ENCODE results near the gene JUNB. TPM values are rescaled to one million over a fixed set of nuclear protein-coding genes. Genes with fewer than 3 reads are reported as not detected.

The JUNB gene
- total RNA-seq, 1 experiment from 2014 or later: 194 TPM

GRCh38 chr19:12786141-12786870 lies 5.0 kb upstream of the JUNB start:
- peak overlapping the region; percentile 89 for H3K27ac ChIP-seq (ENCODE audit: low read depth, low read length)
- H3K9ac ChIP-seq (ENCODE audit: low read length): peak overlapping the region; percentile 54
- H3K4me2 ChIP-seq (ENCODE audit: low read length): peak overlapping the region; percentile 61
- ATAC-seq (no peak), DNase-seq (ENCODE audit: low read depth, low spot score) (no peak)
- H3K4me3 ChIP-seq (replicated peaks in 1 of 2; ENCODE audit: low read depth in 1 of 2, low read length in 2 of 2): no peak overlapping the region
- CTCF ChIA-PET: interaction anchor here (1.4 to 7.4 kb wide), 2 partner anchors 10 kb away, joined by 3 to 88 read pairs; partner anchors contain the start of gene HOOK2
- no peaks in the 10 kb centered on the region for H3K36me3 ChIP-seq (ENCODE audit: control insufficient read depth in 1 of 2, insufficient read depth in 2 of 2, low read length in 2 of 2)
- no peaks in the 10 kb centered on the region for H3K79me2 ChIP-seq (ENCODE audit: insufficient read depth, low read length)
- H3K9me2 ChIP-seq (ENCODE audit: insufficient read depth): no peaks in the 10 kb centered on the region
- H3K4me1 ChIP-seq (ENCODE audit: control insufficient read depth in 1 of 2, insufficient read depth in 2 of 2, low read length in 2 of 2): peaks cover 80 to 94% of the 10 kb centered on the region in 2 experiments
- H3K27me3 ChIP-seq (ENCODE audit: insufficient read depth, low read length): no peaks in the 10 kb centered on the region
- H2AFZ ChIP-seq (ENCODE audit: low read depth, low read length, poor library complexity, severe bottlenecking): no peak overlapping the region
- no peaks in the 10 kb centered on the region for H4K20me1 ChIP-seq (ENCODE audit: insufficient read depth)
- intact Hi-C loops (cut with micrococcal nuclease): no loop called here
- BruUV-seq (replicated peaks): no TSS peak
- TF ChIP-seq YY1 (IDR thresholded peaks at IDR 0.05; ENCODE audit: extremely low read depth, insufficient replicate concordance, low read depth, low read length) (no peak), SRF (IDR thresholded peaks at IDR 0.05; ENCODE audit: low read depth) (no peak)
- POLR2A ChIA-PET: no interaction called here
- RAD21 ChIA-PET (ENCODE audit: low non-redundant PET in 1 of 2, low total read pairs in 2 of 2, uncharacterized antibody in 2 of 2, unreplicated experiment in 2 of 2): no interaction called here
- H3K9me3 ChIP-seq (ENCODE audit: control insufficient read depth in 1 of 2, insufficient read depth in 1 of 2, low read depth in 1 of 2, low read length in 2 of 2): no peaks in the 10 kb centered on the region

GRCh38 chr19:12786952-12787351 lies 4.3 kb upstream of the JUNB start:
- no peaks in the 10 kb centered on the region for H4K20me1 ChIP-seq (ENCODE audit: insufficient read depth)
- DNase-seq (ENCODE audit: low read depth, low spot score) (no peak), ATAC-seq (no peak)
- ChIA-PET POLR2A (interaction anchor here (0.6 to 1.2 kb wide), 3 partner anchors 9 to 1542 kb away, joined by 3 read pairs; no protein-coding TSS in a partner anchor), RAD21 (ENCODE audit: low non-redundant PET in 1 of 2, low total read pairs in 2 of 2, uncharacterized antibody in 2 of 2, unreplicated experiment in 2 of 2) (no interaction called here), CTCF (interaction anchor here (1.4 to 7.4 kb wide), 2 partner anchors 9 to 11 kb away, joined by 3 to 88 read pairs; partner anchors contain the start of gene HOOK2)
- H3K79me2 ChIP-seq (ENCODE audit: insufficient read depth, low read length): peaks cover 6% of the 10 kb centered on the region
- H3K27ac ChIP-seq (ENCODE audit: low read depth, low read length): peak overlapping the region; percentile 89
- H3K27me3 ChIP-seq (ENCODE audit: insufficient read depth, low read length): no peaks in the 10 kb centered on the region
- H3K36me3 ChIP-seq (ENCODE audit: control insufficient read depth in 1 of 2, insufficient read depth in 2 of 2, low read length in 2 of 2): no peaks in the 10 kb centered on the region
- H3K4me3 ChIP-seq (replicated peaks in 1 of 2; ENCODE audit: low read depth in 1 of 2, low read length in 2 of 2): no peak overlapping the region
- H3K9me3 ChIP-seq (ENCODE audit: control insufficient read depth in 1 of 2, insufficient read depth in 1 of 2, low read depth in 1 of 2, low read length in 2 of 2): no peaks in the 10 kb centered on the region
- H2AFZ ChIP-seq (ENCODE audit: low read depth, low read length, poor library complexity, severe bottlenecking): no peak overlapping the region
- intact Hi-C loops (cut with micrococcal nuclease): no loop called here
- H3K4me2 ChIP-seq (ENCODE audit: low read length): peak overlapping the region; percentile 61
- H3K9ac ChIP-seq (ENCODE audit: low read length): peak overlapping the region; percentile 54
- H3K9me2 ChIP-seq (ENCODE audit: insufficient read depth): no peaks in the 10 kb centered on the region
- peaks cover 76 to 95% of the 10 kb centered on the region in 2 experiments for H3K4me1 ChIP-seq (ENCODE audit: control insufficient read depth in 1 of 2, insufficient read depth in 2 of 2, low read length in 2 of 2)
- BruUV-seq (replicated peaks): no TSS peak
- no peak for TF ChIP-seq SIN3A (IDR thresholded peaks at IDR 0.05; ENCODE audit: low read depth)
- TF ChIP-seq EZH2 (IDR thresholded peaks at IDR 0.05): no peak
- no peak for TF ChIP-seq ZNF274 (IDR thresholded peaks at IDR 0.05; ENCODE audit: low read depth, low read length)
- no peak for TF ChIP-seq ATF3 (IDR thresholded peaks at IDR 0.05)
- TF ChIP-seq ZFX (IDR thresholded peaks at IDR 0.05): no peak
- TF ChIP-seq JUND (IDR thresholded peaks at IDR 0.05): no peak
- no peak for TF ChIP-seq RAD21 (IDR thresholded peaks at IDR 0.05; ENCODE audit: low read depth)
- no peak for TF ChIP-seq FOSL1 (IDR thresholded peaks at IDR 0.05; ENCODE audit: low read depth)
- TF ChIP-seq YY1 (IDR thresholded peaks at IDR 0.05; ENCODE audit: extremely low read depth, insufficient replicate concordance, low read depth, low read length): no peak
- no peak for TF ChIP-seq SP1 (IDR thresholded peaks at IDR 0.05; ENCODE audit: low read depth)
- TF ChIP-seq SRF (IDR thresholded peaks at IDR 0.05; ENCODE audit: low read depth): no peak
- no peak for TF ChIP-seq EZH2phosphoT487 (IDR thresholded peaks at IDR 0.05; ENCODE audit: borderline replicate concordance)
- no peak for TF ChIP-seq TCF7L2 (IDR thresholded peaks at IDR 0.05; ENCODE audit: borderline replicate concordance, extremely low read depth, insufficient read depth, insufficient read length)
- TF ChIP-seq EGR1 (IDR thresholded peaks at IDR 0.05; ENCODE audit: low read depth): no peak
- no peak for TF ChIP-seq CBX3 (IDR thresholded peaks at IDR 0.05; ENCODE audit: low read depth)
- no peak for TF ChIP-seq ZBTB33 (IDR thresholded peaks at IDR 0.05; ENCODE audit: extremely low read depth, insufficient replicate concordance, low read length)
